Right lobe of liver (tissue), 4 donors: ENCODE results near the gene ENOX2.
"Not testable (repeated sequence)": the region's sequence is repeated elsewhere in the genome, so short reads cannot be mapped to it uniquely, and the experiment has no call there.

Source experiments
- POLR2A ChIP-seq: fragments of 450-650 bp; IDR thresholded peaks from one replicate; pipeline ENCODE4 v1.6.1; 2017; ENCODE audit warnings: antibody characterized with exemption, mild to moderate bottlenecking
- TF ChIP-seq, protein P1 (sequence below), 4 donors: fragments of 200-600 bp in 3 of 4; fragments of 450-650 bp in 1 of 4; IDR thresholded peaks; one replicate each; pipeline versions ENCODE4 v1.5.1 to v1.8.0; 2016 to 2022; ENCODE audit warnings: antibody characterized with exemption in 4 of 4, mild to moderate bottlenecking in 2 of 4
- donor health status: DM: no; HTN: no; CAD: no.
- donor health status: DM: no; HTN: no; CAD: no.
- donor health status: DM: no; HTN: yes; CAD: no.

DNA sequence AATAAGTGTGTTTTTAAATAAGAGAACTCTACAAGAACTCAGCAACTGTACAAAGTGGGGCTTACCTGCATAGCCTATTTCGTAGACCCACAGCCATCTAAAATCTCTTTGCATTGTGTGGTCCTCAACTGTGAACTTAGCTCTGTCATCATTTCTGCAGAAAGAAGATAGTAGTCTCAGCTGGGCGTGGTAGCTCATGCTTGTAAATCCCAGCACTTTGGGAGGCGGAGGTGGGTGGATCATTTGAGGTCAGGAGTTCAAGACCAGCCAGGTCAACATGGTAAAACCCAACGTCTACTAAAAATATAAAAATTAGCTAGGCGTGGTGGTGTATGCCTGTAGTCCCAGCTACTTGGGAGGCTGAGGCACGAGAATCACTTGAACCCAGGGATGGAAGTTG, 193.8 kb downstream of the ENOX2 start:
- TF ChIP-seq, protein P1, sequence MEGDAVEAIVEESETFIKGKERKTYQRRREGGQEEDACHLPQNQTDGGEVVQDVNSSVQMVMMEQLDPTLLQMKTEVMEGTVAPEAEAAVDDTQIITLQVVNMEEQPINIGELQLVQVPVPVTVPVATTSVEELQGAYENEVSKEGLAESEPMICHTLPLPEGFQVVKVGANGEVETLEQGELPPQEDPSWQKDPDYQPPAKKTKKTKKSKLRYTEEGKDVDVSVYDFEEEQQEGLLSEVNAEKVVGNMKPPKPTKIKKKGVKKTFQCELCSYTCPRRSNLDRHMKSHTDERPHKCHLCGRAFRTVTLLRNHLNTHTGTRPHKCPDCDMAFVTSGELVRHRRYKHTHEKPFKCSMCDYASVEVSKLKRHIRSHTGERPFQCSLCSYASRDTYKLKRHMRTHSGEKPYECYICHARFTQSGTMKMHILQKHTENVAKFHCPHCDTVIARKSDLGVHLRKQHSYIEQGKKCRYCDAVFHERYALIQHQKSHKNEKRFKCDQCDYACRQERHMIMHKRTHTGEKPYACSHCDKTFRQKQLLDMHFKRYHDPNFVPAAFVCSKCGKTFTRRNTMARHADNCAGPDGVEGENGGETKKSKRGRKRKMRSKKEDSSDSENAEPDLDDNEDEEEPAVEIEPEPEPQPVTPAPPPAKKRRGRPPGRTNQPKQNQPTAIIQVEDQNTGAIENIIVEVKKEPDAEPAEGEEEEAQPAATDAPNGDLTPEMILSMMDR (IDR thresholded peaks at IDR 0.05) = not testable (repeated sequence)
- TF ChIP-seq POLR2A = not testable (repeated sequence)
